Hepatocyte (in vitro differentiated cells): Measurements from ENCODE around the gene USHBP1.

Experiments used
- CTCF ChIP-seq: fragments of 200-600 bp; sonication (generic); IDR thresholded peaks from 2 replicates; pipeline ENCODE4 v1.5.1; 2016; ENCODE audit warnings: antibody characterized with exemption, mild to moderate bottlenecking; ENCODE audit not compliant: poor library complexity
- EZH2 ChIP-seq: fragments of 200-600 bp; sonication (generic); IDR thresholded peaks from 2 replicates; pipeline ENCODE4 v1.6.1; 2016; ENCODE audit warnings: antibody characterized with exemption, mild to moderate bottlenecking, borderline replicate concordance
- EZH2phosphoT487 ChIP-seq: fragments of 200-600 bp; sonication (generic); IDR thresholded peaks from one replicate; pipeline ENCODE4 v1.6.1; 2018; ENCODE audit warnings: antibody characterized with exemption, mild to moderate bottlenecking, low read depth, moderate library complexity; ENCODE audit not compliant: unreplicated experiment, severe bottlenecking

GRCh38 chr19:17259934-17260333 lies 4.6 kb downstream of the USHBP1 start:
- TF ChIP-seq CTCF (no peak), EZH2 (no peak), EZH2phosphoT487 (no peak)
